Activated CD4-positive, alpha-beta T cell treated with anti-CD3 and anti-CD28 coated beads, Interleukin-2, Interleukin-6, amounts not matched to agents 100 ng/mL and 50 ng/mL, durations not matched to agents 16 hours and 8 hours (primary cell): ENCODE data around the gene TMEM250.

Source experiments
- DNase-seq: peaks from one replicate; pipeline ENCODE4 v3.0.0-alpha.2; 2020

TMEM250 gene

DNA sequence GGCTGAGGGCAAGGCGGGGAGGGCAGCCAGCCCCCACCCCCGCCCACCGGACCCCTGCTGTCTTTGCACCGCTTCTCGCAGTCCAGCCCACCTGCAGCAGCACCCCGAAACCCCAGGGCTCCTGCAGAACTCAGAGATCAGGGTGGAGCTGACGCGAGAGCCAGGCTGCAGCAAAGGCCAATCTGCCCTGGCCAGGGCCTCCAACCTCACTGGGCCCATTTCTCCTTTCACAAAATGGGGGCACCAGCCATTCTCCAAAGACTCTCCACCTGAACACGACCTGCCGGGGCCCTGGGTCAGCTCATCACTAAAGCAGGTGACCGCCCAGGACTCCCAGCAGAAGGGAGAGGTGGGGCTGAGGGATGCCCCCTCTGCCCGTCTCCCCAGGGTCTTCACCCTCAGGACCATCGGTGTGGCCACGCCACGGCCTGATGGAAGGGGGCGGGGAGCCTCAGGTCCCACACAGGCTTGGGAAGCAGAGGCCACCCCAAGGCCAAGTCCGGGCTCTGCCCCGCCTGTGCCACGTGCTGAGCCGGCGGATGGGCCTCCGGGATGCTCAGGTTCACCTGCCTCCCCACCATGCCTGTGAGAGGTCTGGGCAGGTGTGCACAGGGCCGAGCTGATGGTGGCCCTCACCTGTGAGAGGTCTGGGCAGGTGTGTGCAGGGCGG, 36.7 kb downstream of the TMEM250 start:
- DNase-seq = no peak

GRCh38 chr9:136081113-136081825, 37.4 kb downstream of the TMEM250 start:
- no peak for DNase-seq

DNA sequence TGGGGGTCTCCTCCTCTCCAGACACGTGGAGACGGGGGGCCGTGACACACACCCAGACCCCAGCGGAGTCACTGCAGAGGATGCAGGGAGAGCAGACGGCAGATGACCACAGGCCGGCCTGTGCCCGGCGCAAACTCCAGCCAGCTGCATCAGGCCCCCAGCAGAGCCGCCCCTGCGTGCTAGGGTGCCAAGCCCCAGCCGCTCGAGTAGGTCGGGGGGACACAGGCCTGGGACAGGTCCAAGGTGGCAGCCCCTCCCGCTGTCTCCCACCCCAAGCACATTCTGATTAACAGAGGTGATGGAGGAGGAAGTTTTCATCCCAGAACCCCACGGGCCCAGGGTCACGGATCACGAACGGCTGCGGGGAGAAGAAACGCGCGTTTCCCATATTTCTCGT, 38.0 kb downstream of the TMEM250 start:
- DNase-seq = no peak

DNA sequence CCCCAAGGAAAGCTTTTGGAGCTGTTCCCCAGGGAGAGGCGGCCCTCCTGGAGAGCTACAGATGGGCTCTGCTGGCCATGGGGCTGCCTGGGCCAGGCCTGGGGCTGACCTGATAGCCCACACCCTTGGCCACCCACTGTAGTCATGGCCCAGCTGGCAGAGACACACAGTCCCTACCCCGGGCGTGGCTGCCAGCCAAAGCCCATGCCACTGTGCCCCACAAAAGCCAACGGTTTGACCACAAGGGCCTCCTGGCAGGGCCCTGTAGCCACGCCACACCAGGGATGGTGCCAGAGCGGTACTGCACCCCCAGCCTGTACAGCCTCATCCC, 38.8 kb downstream of the TMEM250 start:
- DNase-seq = no peak

DNA sequence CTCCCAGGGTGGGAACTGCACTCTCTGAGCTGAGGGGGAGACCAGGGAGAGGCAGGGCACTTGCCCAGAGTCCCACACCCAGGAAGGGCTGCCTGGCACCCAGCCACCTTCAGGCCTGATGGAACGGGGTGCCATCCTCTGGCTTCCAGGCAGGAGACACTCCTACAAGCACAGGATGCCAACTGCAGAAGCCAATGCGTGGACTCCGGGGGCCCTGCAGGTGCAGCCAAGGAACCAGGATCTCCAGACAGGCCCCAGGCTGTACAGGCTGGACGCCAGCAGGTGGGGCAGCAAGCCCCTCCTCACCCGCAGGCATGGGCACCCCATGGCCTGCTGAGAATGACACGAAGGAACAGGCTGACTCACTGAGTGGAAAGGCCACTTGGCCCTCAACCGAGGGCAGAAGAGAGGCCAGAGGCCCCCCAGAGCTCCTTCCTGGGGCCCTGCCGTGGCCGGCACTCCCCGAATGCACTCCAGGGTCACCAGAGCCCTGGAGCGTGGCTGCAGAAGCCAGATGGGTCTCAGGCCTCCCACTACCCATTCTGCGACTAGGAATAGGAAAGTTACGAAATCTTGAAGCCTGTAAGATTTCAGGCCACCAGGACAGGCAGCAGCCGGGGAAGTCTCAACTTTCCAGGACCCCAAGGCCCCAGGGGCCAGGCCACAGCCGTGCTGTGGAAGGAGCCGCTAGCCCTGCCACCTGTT, 39.3 kb downstream of the TMEM250 start:
- no peak for DNase-seq

DNA sequence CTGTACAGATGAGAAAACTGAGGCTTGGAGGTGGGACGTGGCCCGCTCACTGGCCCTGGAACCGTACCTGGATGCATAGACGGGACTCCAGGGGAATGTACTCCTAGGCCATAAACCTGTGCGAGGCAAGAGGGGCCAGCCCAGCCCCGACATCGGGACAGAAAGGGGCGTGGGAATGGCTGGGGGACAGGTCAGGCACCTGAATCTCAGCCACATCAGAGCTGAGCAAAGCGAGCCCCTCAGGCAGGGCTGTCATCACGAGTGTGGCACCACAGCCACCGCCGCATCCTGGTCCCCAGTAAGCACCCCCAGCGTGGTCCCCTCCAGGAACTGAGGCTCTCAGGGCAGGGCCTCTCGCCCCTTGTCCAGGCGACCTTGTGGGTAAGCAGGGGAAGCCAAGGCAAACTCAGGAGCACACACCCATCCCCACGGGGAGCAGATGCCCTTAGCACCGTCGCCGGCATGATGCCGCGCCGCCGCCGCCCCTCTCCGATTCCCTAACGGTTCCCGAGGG, 40.1 kb downstream of the TMEM250 start:
- no peak for DNase-seq

- DNase-seq = no peak
Observed at GRCh38 chr9:136078024-136078423, 40.7 kb downstream of the TMEM250 start.

DNA sequence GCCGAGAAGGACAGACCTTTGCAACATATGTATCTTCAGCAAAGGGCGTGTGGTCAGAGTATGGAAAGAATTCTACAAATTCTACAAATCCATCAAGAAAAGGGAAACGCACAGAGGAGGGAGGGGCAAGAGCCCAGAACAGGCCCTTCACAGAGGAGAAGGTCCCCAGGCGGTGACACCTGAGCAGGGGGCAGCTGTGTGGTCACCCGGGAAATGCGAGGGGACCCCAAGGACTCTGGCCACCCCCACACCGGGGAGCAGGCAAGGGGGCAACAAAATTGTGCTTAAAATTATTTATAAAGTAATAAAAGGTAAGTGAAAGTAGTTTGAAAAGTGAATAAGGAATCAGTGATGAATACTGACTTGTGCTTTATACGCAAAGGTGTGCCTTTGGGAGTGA, 41.2 kb downstream of the TMEM250 start:
- DNase-seq = no peak

DNA sequence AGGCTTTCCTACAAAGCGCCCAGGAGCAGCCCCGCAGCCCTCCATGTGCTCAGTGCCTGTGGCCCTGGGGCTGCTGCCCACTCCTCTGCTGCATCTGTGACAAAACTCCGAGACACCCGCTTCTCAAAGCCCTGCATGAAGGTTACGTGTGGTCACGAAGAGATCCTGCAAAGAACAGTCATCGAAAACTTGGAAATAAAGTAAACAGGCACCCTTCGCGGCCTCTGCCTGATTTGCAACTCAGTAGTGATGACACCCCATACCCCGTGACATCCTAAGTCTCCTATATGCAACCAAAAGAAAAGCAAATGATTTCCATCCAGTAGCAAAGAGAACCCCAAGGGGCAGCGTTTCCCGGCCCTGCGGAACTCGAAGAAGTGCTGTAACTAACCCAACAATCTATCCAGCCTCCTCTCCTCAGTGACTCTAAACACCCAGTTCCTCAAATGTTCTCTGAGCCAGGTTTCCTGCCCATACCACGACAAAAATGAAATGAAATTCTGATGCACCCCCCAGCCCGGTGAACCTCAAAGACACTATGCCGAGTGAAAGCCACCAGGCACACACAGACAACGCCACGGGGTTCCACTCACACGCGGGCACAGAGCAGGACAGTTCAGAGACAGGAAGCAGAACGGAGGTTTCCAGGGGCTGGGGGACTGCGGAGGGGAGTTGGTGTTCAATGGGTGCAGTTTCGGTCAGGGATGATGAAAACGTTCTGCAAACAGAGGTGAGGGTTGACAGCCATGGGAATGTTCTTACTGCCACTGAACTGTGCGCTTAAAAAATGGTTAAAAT, 42.6 kb downstream of the TMEM250 start:
- DNase-seq = no peak

DNA sequence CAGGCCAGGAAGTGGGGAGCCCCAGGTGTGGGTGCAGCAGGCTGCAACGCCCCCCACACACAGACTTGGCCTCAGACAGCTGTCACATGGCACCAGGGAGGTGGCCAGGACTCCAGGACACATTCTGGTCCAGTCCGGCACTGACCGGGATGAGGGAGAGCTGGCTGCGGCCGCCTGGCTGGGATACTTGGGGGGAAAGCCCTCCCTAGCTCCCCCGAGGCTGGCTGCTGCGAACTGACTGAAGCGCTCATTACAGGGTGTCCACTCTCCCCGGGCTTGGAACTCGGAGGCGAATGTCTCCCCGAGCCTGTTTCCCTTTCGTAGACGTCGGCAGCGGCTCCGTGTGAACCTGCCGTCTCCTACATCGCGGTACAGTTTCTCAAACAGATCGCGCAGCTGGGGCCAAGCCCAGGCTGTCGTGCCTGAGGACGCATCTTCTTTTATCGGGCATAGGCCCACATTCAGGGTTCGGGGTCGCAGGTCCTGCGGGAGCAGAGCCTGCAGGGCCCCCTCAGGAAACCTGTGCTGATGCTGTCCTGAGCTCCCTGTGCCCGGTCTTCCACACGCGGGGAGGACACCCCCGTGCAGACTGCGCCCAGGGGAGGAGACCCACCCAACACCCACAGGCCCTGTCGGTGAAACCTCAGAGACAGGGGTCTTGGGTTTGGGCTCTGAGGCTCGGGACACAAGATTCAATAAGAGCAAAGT, 43.4 kb downstream of the TMEM250 start:
- DNase-seq = no peak

DNA sequence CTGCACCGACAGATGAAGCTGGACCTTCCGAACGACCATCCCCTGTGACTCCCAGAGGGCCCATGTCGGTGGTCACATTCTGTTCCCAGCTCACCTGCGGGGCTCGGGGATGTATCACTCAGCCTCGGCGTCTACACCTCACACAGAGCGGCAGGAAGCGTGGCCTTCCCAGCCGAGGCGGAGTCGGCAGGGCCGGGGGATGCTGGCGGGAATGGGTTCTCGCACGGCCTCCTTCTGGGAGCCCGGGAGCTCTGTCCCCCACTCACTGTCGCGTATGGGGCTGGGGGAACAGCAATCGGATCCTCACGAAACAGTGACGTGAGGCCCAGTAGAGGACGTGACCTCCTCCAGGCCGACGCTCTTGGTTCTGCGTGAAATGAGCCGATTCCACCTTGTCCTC, 44.0 kb downstream of the TMEM250 start:
- DNase-seq = no peak
